HL-60/S4 treated with retinoic acid at 250 ng/mL for 4 days and 3 days (cell line): ENCODE measurements around the gene GNG3.
"Not testable (repeated sequence)": the region's sequence is repeated elsewhere in the genome, so short reads cannot be mapped to it uniquely, and the experiment has no call there.

ENCODE experiments used
- in situ Hi-C: fragments of 300-500 bp; cut with MboI; formaldehyde crosslinking; loops from 2 replicates; pipeline ENCODE4 v1.7.0; 2022; ENCODE audit warnings: low sequenced_read_pairs

GNG3 gene

GRCh38 chr11:62707277-62707861 lies at the start of gene GNG3, which contains the start of gene BSCL2:
Gene GNG3 (plus strand): TSS chr11:62707676. CDS start chr11:62708296, 620 bp downstream.
Gene BSCL2 (minus strand): TSS chr11:62707424. CDS start chr11:62707195, 229 bp downstream.
- in situ Hi-C loops = loop anchor here (10.0 kb wide), 1 partner anchor 113 kb away; the partner anchor contains the start of gene TUT1

- in situ Hi-C loops = no loop called here
Measured at GRCh38 chr11:62664405-62665074, 42.9 kb upstream of the GNG3 start.

- in situ Hi-C loops = no loop called here
Measured at GRCh38 chr11:62665075-62665598, 42.3 kb upstream of the GNG3 start, which contains the start of the genes C11orf98 and CSKMT. Gene C11orf98 (minus strand): TSS chr11:62665210. CDS start chr11:62665169, 41 bp downstream. Gene CSKMT (plus strand): TSS chr11:62665312. CDS start chr11:62665880, 568 bp downstream.

DNA sequence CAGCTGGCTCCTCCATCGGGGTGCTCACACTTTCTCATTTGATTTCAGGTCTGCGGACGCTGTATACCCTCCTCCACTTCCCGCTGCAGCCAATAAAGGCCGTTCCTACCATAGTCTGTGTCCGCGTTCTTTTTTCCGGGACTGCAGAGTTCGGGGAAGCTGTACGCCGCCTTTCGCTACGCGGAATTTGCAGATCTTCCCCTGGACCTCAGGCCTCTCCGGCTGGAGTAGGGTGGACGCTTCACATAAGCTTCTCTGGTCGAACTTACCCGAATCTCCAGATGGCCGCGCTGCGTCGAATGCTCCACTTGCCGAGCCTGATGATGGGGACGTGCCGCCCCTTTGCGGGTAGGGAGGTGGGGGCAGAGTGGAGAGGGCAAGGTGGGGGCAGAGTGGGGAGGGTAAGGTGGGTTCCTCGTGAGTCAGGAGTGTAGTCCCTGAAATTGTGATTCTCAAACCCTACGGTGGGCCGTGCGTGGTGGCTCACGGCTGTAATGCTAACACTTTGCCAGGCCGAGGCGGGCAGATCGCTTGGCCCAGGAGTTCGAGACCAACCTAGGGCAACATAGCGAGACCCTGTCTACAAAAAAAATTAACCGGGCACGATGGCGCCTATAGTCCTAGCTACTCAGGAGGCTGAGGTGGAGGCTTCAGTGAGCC lies 41.7 kb upstream of the GNG3 start:
- in situ Hi-C loops = no loop called here

DNA sequence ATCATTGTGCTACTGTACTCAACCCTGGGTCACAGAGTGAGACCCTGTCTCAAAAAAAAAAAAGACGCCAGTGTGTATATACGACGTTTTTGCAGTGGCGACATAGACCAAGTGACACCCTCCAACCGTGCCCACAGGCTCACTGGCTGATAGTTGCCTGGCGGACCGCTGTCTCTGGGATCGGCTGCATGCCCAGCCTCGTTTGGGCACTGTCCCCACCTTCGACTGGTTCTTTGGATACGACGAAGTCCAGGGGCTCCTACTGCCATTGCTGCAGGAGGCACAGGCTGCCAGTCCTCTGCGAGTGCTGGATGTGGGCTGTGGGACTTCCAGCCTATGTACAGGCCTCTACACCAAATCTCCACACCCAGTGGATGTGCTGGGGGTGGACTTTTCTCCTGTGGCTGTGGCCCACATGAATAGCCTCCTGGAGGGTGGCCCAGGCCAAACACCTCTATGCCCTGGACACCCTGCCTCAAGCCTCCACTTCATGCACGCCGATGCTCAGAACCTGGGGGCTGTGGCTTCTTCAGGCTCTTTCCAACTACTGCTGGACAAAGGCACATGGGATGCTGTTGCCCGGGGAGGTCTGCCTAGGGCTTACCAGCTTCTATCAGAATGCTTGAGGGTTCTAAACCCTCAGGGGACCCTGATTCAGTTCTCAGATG lies 41.1 kb upstream of the GNG3 start:
- in situ Hi-C loops = no loop called here

DNA sequence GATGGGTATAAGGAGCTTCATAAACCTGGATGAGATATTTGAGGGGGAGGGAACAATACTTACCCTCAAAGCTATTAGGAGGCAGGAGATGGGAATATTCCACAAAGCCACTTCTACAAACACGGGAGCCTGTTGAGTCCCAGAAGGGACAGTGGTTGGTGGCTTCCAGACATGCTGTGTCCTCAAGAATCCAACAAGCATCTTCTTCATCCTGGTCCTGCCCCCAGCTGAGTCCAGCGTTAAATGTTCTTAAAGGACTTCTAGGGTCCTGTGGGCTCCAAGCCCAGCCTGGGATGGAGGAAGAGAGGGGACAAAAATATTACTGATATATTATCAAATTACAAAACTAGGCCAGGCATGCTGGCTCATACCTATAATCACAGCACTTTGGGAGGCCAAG lies 40.0 kb upstream of the GNG3 start:
- in situ Hi-C loops = no loop called here

DNA sequence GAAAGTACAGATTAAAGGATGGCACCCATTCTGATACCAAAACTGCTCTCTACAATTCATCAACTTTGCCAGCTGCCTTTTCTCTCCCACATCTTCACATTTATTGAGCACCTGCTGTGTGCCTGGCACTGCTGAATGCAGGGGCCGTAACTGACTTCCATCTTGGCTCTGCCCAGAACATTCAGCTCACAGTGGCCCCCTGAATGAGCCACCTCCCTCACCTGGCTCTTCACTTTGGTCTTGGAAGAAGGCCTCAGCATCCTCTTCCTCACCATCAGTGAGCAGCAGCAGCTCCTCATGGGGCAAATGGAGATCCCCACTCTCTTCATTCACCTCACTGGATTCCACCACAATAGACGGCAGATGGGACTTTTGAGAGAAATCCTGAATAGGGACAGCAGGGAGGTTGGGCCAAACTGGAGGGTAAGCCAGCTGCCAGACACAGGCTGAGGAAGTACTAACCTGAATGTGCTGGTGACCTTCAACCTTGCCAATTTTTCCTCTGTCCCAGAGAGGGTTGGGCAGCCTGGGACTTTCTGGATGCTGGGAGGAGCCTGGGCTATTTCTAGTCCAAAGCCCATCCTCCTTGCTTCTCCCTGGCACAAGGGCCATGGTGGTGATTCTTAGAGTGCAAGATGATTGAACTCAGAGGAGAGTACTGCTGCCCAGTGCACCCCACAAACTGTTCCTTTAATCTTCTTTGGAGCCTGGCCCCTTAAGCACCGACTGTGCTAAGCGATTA lies 37.9 kb upstream of the GNG3 start:
- in situ Hi-C loops = no loop called here

DNA sequence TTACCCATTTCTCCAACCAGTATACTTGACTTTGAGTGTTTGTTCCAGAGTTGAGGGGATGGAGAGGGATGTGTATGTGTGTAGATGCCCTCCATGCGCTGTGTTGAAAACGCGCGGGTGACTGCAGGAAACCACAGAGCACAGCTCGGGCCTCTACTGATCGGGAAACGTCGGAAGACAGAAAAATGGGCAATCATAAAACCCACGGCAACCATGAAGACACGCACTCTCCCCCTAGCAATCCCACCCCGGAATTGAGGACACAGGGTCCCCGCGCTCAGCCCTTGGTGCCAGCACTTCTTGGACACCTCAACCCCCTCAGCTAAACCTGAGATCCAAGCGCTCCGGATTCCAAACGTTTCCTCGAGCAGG lies 36.3 kb upstream of the GNG3 start:
- in situ Hi-C loops = no loop called here

DNA sequence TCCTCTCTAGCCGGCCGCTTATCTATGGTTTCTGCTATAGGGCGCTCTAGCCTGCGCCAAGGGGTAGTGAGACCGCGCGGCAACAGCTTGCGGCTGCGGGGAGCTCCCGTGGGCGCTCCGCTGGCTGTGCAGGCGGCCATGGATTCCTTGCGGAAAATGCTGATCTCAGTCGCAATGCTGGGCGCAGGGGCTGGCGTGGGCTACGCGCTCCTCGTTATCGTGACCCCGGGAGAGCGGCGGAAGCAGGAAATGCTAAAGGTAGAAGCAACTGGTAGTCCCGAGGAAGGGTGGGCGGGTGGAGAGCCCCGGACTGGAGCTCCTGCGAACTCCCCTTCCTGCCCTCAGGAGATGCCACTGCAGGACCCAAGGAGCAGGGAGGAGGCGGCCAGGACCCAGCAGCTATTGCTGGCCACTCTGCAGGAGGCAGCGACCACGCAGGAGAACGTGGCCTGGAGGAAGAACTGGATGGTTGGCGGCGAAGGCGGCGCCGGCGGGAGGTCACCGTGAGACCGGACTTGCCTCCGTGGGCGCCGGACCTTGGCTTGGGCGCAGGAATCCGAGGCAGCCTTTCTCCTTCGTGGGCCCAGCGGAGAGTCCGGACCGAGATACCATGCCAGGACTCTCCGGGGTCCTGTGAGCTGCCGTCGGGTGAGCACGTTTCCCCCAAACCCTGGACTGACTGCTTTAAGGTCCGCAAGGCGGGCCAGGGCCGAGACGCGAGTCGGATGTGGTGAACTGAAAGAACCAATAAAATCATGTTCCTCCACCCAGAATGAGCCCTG lies 35.7 kb upstream of the GNG3 start, which contains the start of the genes LBHD1 and UQCC3:
Gene LBHD1, minus strand, starts transcription at position 660 of the 782 bp plus-strand sequence. CDS start 2,236 bp downstream, outside the sequence.
Gene UQCC3, plus strand, starts transcription at position 66 of the 782 bp plus-strand sequence. Its CDS starts 73 bp downstream, at position 139.
- in situ Hi-C loops = no loop called here

- in situ Hi-C loops = no loop called here
Measured at GRCh38 chr11:62673196-62673525, 34.3 kb upstream of the GNG3 start.

GRCh38 chr11:62675415-62675814 lies 32.1 kb upstream of the GNG3 start:
- in situ Hi-C loops = not testable (repeated sequence)

- in situ Hi-C loops = no loop called here
Measured at GRCh38 chr11:62676698-62677097, 30.8 kb upstream of the GNG3 start.

DNA sequence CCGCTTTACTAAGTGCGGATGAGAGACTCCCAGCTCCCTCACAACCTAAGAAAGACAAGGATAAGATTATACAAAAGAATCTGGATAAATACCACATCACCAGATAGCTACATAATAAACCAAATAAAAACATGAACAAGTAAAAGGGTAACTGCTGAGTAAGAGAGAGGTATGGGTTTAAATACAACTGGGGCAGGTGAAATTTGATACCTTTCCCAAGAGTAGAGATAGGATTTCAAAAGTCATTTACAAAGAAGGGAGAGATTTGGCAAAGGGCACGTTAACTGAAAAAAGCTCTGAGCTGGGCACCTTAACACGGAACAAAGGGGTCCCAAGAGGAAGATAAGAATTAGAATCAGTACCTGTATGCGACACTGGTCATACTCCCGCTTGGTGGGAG lies 30.3 kb upstream of the GNG3 start:
- in situ Hi-C loops = no loop called here

DNA sequence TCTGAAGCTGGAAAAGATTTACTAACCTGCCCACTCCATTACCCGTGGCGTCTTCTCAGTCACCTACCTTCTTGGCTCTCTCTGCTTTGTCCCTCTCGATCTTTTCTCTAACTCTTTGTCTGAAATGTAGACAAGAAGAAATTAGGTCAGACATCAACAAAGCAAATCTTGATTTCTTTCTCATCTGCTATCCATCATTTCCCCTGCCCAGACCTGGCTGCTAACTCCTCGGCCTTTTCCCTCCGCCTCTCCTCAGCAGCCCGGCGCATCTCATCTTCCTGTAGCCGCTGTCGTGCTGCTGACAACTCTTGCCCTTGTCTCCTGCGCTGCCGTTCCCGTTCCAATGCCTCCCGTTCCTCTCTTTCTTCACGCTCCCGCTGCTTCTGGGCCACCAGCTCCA lies 29.8 kb upstream of the GNG3 start:
- in situ Hi-C loops = no loop called here

DNA sequence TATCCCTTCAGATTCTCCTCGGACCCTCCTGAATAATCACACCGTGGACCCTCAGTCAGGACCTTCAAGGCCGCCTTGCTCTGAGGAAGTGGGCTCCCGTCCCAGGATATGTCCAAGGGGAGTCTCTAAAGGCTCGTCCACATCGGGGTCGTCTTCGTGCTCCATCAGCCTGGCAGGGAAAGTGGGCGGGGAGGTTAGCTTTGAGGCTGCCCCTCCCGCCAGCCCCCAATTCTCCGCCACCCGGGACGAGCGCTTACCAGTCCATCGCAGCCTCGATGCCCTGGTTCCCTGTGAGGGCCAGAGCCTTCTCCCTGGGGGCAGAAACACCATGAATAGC lies 29.1 kb upstream of the GNG3 start:
- in situ Hi-C loops = no loop called here

- in situ Hi-C loops = no loop called here
Measured at GRCh38 chr11:62678770-62679696, 28.4 kb upstream of the GNG3 start, which contains the start of gene UBXN1. Gene UBXN1 (minus strand): TSS chr11:62679073. CDS start chr11:62678923, 150 bp downstream.

DNA sequence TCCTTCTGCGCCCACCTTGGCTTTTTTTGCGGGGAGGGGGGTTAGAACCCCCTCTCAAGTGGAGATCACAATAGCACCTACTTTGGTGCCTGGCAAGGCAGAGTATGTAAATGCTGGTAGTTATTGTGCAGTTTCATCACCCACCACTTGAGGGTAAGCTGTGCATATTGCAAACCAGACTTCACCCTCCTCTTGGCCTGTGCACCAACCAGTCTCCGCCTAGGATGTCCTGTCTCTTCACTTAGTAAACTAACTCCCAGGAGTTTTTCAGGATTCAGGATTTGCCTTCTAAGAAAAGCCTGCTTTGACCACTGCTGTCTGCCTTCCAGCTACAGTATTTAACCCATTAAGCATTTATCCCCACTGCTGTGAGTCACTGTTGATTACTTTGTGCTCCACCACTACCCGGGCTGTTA lies 26.6 kb upstream of the GNG3 start:
- in situ Hi-C loops = no loop called here

- in situ Hi-C loops = no loop called here
Measured at GRCh38 chr11:62682518-62682917, 25.0 kb upstream of the GNG3 start.
